Heart left ventricle (tissue), 16 donors: Measurements from ENCODE around the gene MGAM2. TPM values are rescaled to one million over a fixed set of nuclear protein-coding genes. Genes with fewer than 3 reads are reported as not detected.

ENCODE experiments used
- ATAC-seq, 4 donors: fragments of 200-7000 bp; cut with Tn5 transposase; one replicate each; pipeline ENCODE4 v1.9.1; 2020 to 2022; ENCODE audit warnings: moderate library complexity in 4 of 4, mild to moderate bottlenecking in 3 of 4, moderate number of reproducible peaks in 1 of 4
- DNase-seq, 5 donors: peaks; one replicate each; pipeline ENCODE4 v3.0.0-alpha.2; 2020
- H3K27ac ChIP-seq, 12 donors: fragments of 200-600 bp; sonication (generic) in 4 of 12; one replicate each; pipeline versions ENCODE4 v1.5.0 to v1.8.0; 2016 to 2022; ENCODE audit warnings: mild to moderate bottlenecking in 2 of 12
- H3K27me3 ChIP-seq, 9 donors: fragments of 200-600 bp; sonication (generic) in 2 of 9; one replicate each; pipeline versions ENCODE4 v1.5.1 to v1.8.0; 2016 to 2022; ENCODE audit warnings: mild to moderate bottlenecking in 3 of 9
- H3K36me3 ChIP-seq, 9 donors: fragments of 200-600 bp; sonication (generic) in 2 of 9; one replicate each; pipeline versions ENCODE4 v1.5.0 to v1.8.0; 2018 to 2022; ENCODE audit warnings: mild to moderate bottlenecking in 2 of 9
- H3K4me1 ChIP-seq, 12 donors: fragments of 200-600 bp; sonication (generic) in 4 of 12; one replicate each; pipeline versions ENCODE4 v1.5.0 to v1.8.0; 2016 to 2022; ENCODE audit warnings: mild to moderate bottlenecking in 3 of 12
- H3K4me3 ChIP-seq, 12 donors: fragments of 200-600 bp; sonication (generic) in 4 of 12; one replicate each; pipeline versions ENCODE4 v1.5.0 to v1.8.0; 2017 to 2022; ENCODE audit warnings: mild to moderate bottlenecking in 9 of 12, moderate library complexity in 4 of 12
- H3K9me3 ChIP-seq, 12 donors: fragments of 200-600 bp; sonication (generic) in 4 of 12; one replicate each; pipeline versions ENCODE4 v1.5.0 to v1.8.0; 2016 to 2022; ENCODE audit warnings: mild to moderate bottlenecking in 1 of 12
- CTCF ChIP-seq, 12 donors: fragments of 200-600 bp; sonication (generic) in 4 of 12; IDR thresholded peaks; one replicate each; pipeline versions ENCODE4 v1.5.0 to v1.8.0; 2018 to 2022; ENCODE audit warnings: antibody characterized with exemption in 12 of 12, mild to moderate bottlenecking in 5 of 12
- POLR2A ChIP-seq, 2 donors: fragments of 450-650 bp; IDR thresholded peaks; one replicate each; pipeline ENCODE4 v1.6.1; 2017; ENCODE audit warnings: antibody characterized with exemption in 2 of 2, mild to moderate bottlenecking in 2 of 2, moderate library complexity in 2 of 2
- WGBS, 4 donors: extraction: QIAGEN DNeasy Blood & Tissue Kit in 2 of 4; methylation state at CpG; one replicate each; pipeline versions ENCODE4 v1.1.5 to v1.1.7; 2013 to 2018; 5-methylcytosine and 5-hydroxymethylcytosine counted together
- intact Hi-C, 10 donors: fragments of 100-400 bp; cut with DNase I; formaldehyde crosslinking; loops; one replicate each; pipeline versions ENCODE4 v1.11.1 to v1.14.2; 2022
- polyA plus RNA-seq, 2 donors: library from polyadenylated mRNA; stranded (reverse); fragments of 200-250 nt; gene quantifications; one replicate each; pipeline ENCODE4 v1.2.3, GENCODE V29; 2013
- total RNA-seq, 9 donors: library from RNA; depleted of rRNA in 2 of 9; stranded (reverse); fragments of >200 nt in 2 of 9; fragmentation: NEBNext Ultra II Directional in 3 of 9; extraction: Animal tissue kit (Norgen Biotek cat#: 25700) in 3 of 9; gene quantifications; one replicate each; pipeline versions ENCODE4 v1.1.0 to v1.2.4, GENCODE V29; 2016 to 2023
- donor health status: ischemic (EF 13 %, LVEDD 7.1; RV severe dilation, severe dysfunction).
- donor health status: healthy with polysubstance abuse.
- donor health status: DM: no; HTN: yes; CAD: no.
- donor health status: DM: no; HTN: no; CAD: no.
- donor health status: ischemic (EF 25% LVEDD 6.9; RV normal size, moderate dysfunction).
- donor health status: ischemic (EF 25% LVEDD 5.7; RV mildly dilated, moderate dysfunction).
- donor health status: healthy.
- donor health status: DM: yes; HTN: yes; CAD: no.
- donor health status: ischemic (EF 35%, LVEDD 5.7; RV mildly dilated, moderate dysfunction).
- donor health status: nonischemic (EF 11% LVEDD 7.7; RV severe dilation, severe dysfunction).
- donor health status: DM: yes; HTN: yes; CAD: no.
- donor health status: PGD.
- donor health status: ischemic (EF 29% LVEDD 5.4; RV normal size, mild dysfunction).
- donor health status: nonischemic (EF 23%, LVEDD 6.1; RV moderate dilation, normal function).

The MGAM2 gene
- total and polyA plus RNA-seq, 11 donors: 0.01 to 0.13 (median 0.07) TPM; not detected in 4

GRCh38 chr7:142120524-142120923 lies 9.0 kb downstream of the MGAM2 start:
- DNase-seq (no peak), ATAC-seq (no peak)
- Histone ChIP-seq H3K27me3 (no peaks in the 10 kb centered on the region), H3K36me3 (no peaks in the 10 kb centered on the region), H3K4me3 (no peak overlapping the region), H3K4me1 (no peaks in the 10 kb centered on the region), H3K9me3 (no peaks in the 10 kb centered on the region), H3K27ac (no peak overlapping the region)
- WGBS, 4 donors: 57 to 70% (median 64%) methylated on average over 4 of the region's 4 CpGs
- intact Hi-C loops: no loop called here
- no peak for TF ChIP-seq POLR2A (IDR thresholded peaks at IDR 0.05)
- no peak for TF ChIP-seq CTCF (IDR thresholded peaks at IDR 0.05)

- H3K27me3 ChIP-seq: no peaks in the 10 kb centered on the region
- no peak overlapping the region for H3K27ac ChIP-seq
- no peaks in the 10 kb centered on the region for H3K4me1 ChIP-seq
- ATAC-seq: no peak
- H3K36me3 ChIP-seq: no peaks in the 10 kb centered on the region
- DNase-seq: no peak
- TF ChIP-seq POLR2A (IDR thresholded peaks at IDR 0.05) (no peak), CTCF (IDR thresholded peaks at IDR 0.05) (no peak)
- H3K9me3 ChIP-seq: no peaks in the 10 kb centered on the region
- 84 to 95% (median 90%) methylated on average over 3 of the region's 3 CpGs for WGBS, 4 donors
- no peak overlapping the region for H3K4me3 ChIP-seq
- intact Hi-C loops: no loop called here
Measured at GRCh38 chr7:142123184-142123583, 11.7 kb downstream of the MGAM2 start.

GRCh38 chr7:142125256-142125955 lies 13.9 kb downstream of the MGAM2 start:
- intact Hi-C loops: no loop called here
- ATAC-seq (no peak), DNase-seq (no peak)
- Histone ChIP-seq H3K9me3 (no peaks in the 10 kb centered on the region), H3K27ac (no peak overlapping the region), H3K36me3 (no peaks in the 10 kb centered on the region), H3K4me1 (peaks cover 0 to 2% (median 0%) of the 10 kb centered on the region in 12 donors), H3K4me3 (no peak overlapping the region), H3K27me3 (no peaks in the 10 kb centered on the region)
- 66 to 78% (median 76%) methylated on average over 1 of the region's 1 CpG for WGBS, 4 donors
- no peak for TF ChIP-seq CTCF (IDR thresholded peaks at IDR 0.05)
- no peak for TF ChIP-seq POLR2A (IDR thresholded peaks at IDR 0.05)

GRCh38 chr7:142130267-142130666 lies 18.7 kb downstream of the MGAM2 start:
- H3K9me3 ChIP-seq: no peaks in the 10 kb centered on the region
- TF ChIP-seq POLR2A (IDR thresholded peaks at IDR 0.05) (no peak), CTCF (IDR thresholded peaks at IDR 0.05) (no peak)
- H3K36me3 ChIP-seq: no peaks in the 10 kb centered on the region
- peaks cover 0 to 2% (median 0%) of the 10 kb centered on the region in 12 donors for H3K4me1 ChIP-seq
- DNase-seq (no peak), ATAC-seq (no peak)
- WGBS, 4 donors: 34 to 57% (median 48%) methylated on average over 2 of the region's 2 CpGs
- H3K4me3 ChIP-seq: no peak overlapping the region
- no peak overlapping the region for H3K27ac ChIP-seq
- intact Hi-C loops: no loop called here
- H3K27me3 ChIP-seq: no peaks in the 10 kb centered on the region
